Measurements from ENCODE around the gene HNRNPM. TPM values are rescaled to one million over a fixed set of nuclear protein-coding genes. Genes with fewer than 3 reads are reported as not detected.

Gene HNRNPM
- total RNA-seq, 1 donor from 2014 or later = 336 TPM

- intact Hi-C loops (cut with micrococcal nuclease) = no loop called here
- Mint-ChIP-seq H3K4me3 (ENCODE audit: low read depth) (no peak overlapping the region), H3K36me3 (ENCODE audit: low read depth) (peaks cover 78% of the 10 kb centered on the region), H3K9me3 (no peaks in the 10 kb centered on the region), H3K4me1 (ENCODE audit: low read depth) (peaks cover 30% of the 10 kb centered on the region), H3K27me3 (ENCODE audit: low read depth) (no peaks in the 10 kb centered on the region), H3K27ac (no peak overlapping the region)
- DNase-seq (ENCODE audit: low spot score) = no peak
Measured at GRCh38 chr19:8485561-8486371, 41.0 kb downstream of the HNRNPM start.

- no peak overlapping the region for H3K4me3 Mint-ChIP-seq (ENCODE audit: low read depth)
- peak overlapping the region; percentile 90 for H3K27ac Mint-ChIP-seq
- H3K4me1 Mint-ChIP-seq (ENCODE audit: low read depth) = peaks cover 24% of the 10 kb centered on the region
- DNase-seq (ENCODE audit: low spot score) = no peak
- no peaks in the 10 kb centered on the region for H3K9me3 Mint-ChIP-seq
- intact Hi-C loops (cut with micrococcal nuclease) = loop anchor here (1.0 kb wide), 1 partner anchor 31 kb away; no protein-coding TSS in a partner anchor
- peaks cover 71% of the 10 kb centered on the region for H3K36me3 Mint-ChIP-seq (ENCODE audit: low read depth)
- H3K27me3 Mint-ChIP-seq (ENCODE audit: low read depth) = no peaks in the 10 kb centered on the region
Measured at GRCh38 chr19:8486661-8487136, 41.9 kb downstream of the HNRNPM start.

GRCh38 chr19:8487137-8487851, 42.5 kb downstream of the HNRNPM start:
- Mint-ChIP-seq H3K27me3 (ENCODE audit: low read depth) (no peaks in the 10 kb centered on the region), H3K36me3 (ENCODE audit: low read depth) (peaks cover 67% of the 10 kb centered on the region), H3K4me1 (ENCODE audit: low read depth) (peaks cover 24% of the 10 kb centered on the region), H3K4me3 (ENCODE audit: low read depth) (peak overlapping the region; percentile 17), H3K27ac (peak overlapping the region; percentile 90), H3K9me3 (no peaks in the 10 kb centered on the region)
- DNase-seq (ENCODE audit: low spot score) = peak; percentile 40
- intact Hi-C loops (cut with micrococcal nuclease) = loop anchor here (1.0 kb wide), 1 partner anchor 30 kb away; no protein-coding TSS in a partner anchor

- Mint-ChIP-seq H3K4me3 (ENCODE audit: low read depth) (no peak overlapping the region), H3K9me3 (no peaks in the 10 kb centered on the region), H3K27ac (no peak overlapping the region), H3K36me3 (ENCODE audit: low read depth) (peaks cover 57% of the 10 kb centered on the region), H3K4me1 (ENCODE audit: low read depth) (peaks cover 24% of the 10 kb centered on the region), H3K27me3 (ENCODE audit: low read depth) (no peaks in the 10 kb centered on the region)
- intact Hi-C loops (cut with micrococcal nuclease) = no loop called here
- no peak for DNase-seq (ENCODE audit: low spot score)
Measured at GRCh38 chr19:8488365-8488764, 43.6 kb downstream of the HNRNPM start.

- Mint-ChIP-seq H3K27me3 (ENCODE audit: low read depth) (no peaks in the 10 kb centered on the region), H3K27ac (no peak overlapping the region)
Measured at GRCh38 chr19:8489561-8490394, 45.0 kb downstream of the HNRNPM start.

GRCh38 chr19:8490395-8490760, 45.6 kb downstream of the HNRNPM start:
- peaks cover 37% of the 10 kb centered on the region for H3K36me3 Mint-ChIP-seq (ENCODE audit: low read depth)
- H3K4me3 Mint-ChIP-seq (ENCODE audit: low read depth) = no peak overlapping the region
- H3K27me3 Mint-ChIP-seq (ENCODE audit: low read depth) = no peaks in the 10 kb centered on the region
- no peak for DNase-seq (ENCODE audit: low spot score)
- H3K4me1 Mint-ChIP-seq (ENCODE audit: low read depth) = peaks cover 26% of the 10 kb centered on the region
- no peaks in the 10 kb centered on the region for H3K9me3 Mint-ChIP-seq
- intact Hi-C loops (cut with micrococcal nuclease) = no loop called here
- H3K27ac Mint-ChIP-seq = no peak overlapping the region

More at GRCh38 chr19:8489561-8490394, 45.0 kb downstream of the HNRNPM start:
- intact Hi-C loops (cut with micrococcal nuclease) = no loop called here
- H3K4me1 Mint-ChIP-seq (ENCODE audit: low read depth) = peaks cover 24% of the 10 kb centered on the region
- H3K36me3 Mint-ChIP-seq (ENCODE audit: low read depth) = peaks cover 43% of the 10 kb centered on the region
- DNase-seq (ENCODE audit: low spot score) = no peak
- no peak overlapping the region for H3K4me3 Mint-ChIP-seq (ENCODE audit: low read depth)
- H3K9me3 Mint-ChIP-seq = no peaks in the 10 kb centered on the region

GRCh38 chr19:8490873-8491272, 46.1 kb downstream of the HNRNPM start:
- Mint-ChIP-seq H3K27me3 (ENCODE audit: low read depth) (no peaks in the 10 kb centered on the region), H3K9me3 (no peaks in the 10 kb centered on the region), H3K4me1 (ENCODE audit: low read depth) (peaks cover 26% of the 10 kb centered on the region), H3K36me3 (ENCODE audit: low read depth) (peaks cover 34% of the 10 kb centered on the region), H3K4me3 (ENCODE audit: low read depth) (no peak overlapping the region), H3K27ac (peak overlapping the region; percentile 25)
- no peak for DNase-seq (ENCODE audit: low spot score)
- intact Hi-C loops (cut with micrococcal nuclease) = no loop called here

- no peak for DNase-seq (ENCODE audit: low spot score)
- no peaks in the 10 kb centered on the region for H3K9me3 Mint-ChIP-seq
- H3K4me1 Mint-ChIP-seq (ENCODE audit: low read depth) = peaks cover 20% of the 10 kb centered on the region
- H3K27ac Mint-ChIP-seq = no peak overlapping the region
- intact Hi-C loops (cut with micrococcal nuclease) = no loop called here
- peaks cover 29% of the 10 kb centered on the region for H3K36me3 Mint-ChIP-seq (ENCODE audit: low read depth)
- no peak overlapping the region for H3K4me3 Mint-ChIP-seq (ENCODE audit: low read depth)
- no peaks in the 10 kb centered on the region for H3K27me3 Mint-ChIP-seq (ENCODE audit: low read depth)
Measured at GRCh38 chr19:8491574-8491973, 46.8 kb downstream of the HNRNPM start.

- H3K4me3 Mint-ChIP-seq (ENCODE audit: low read depth) = no peak overlapping the region
- no peak for DNase-seq (ENCODE audit: low spot score)
- H3K4me1 Mint-ChIP-seq (ENCODE audit: low read depth) = peaks cover 2% of the 10 kb centered on the region
- H3K36me3 Mint-ChIP-seq (ENCODE audit: low read depth) = peaks cover 6% of the 10 kb centered on the region
- no peaks in the 10 kb centered on the region for H3K27me3 Mint-ChIP-seq (ENCODE audit: low read depth)
- no peak overlapping the region for H3K27ac Mint-ChIP-seq
- H3K9me3 Mint-ChIP-seq = no peaks in the 10 kb centered on the region
- intact Hi-C loops (cut with micrococcal nuclease) = no loop called here
Measured at GRCh38 chr19:8494158-8494557, 49.4 kb downstream of the HNRNPM start.

GRCh38 chr19:8498295-8498694, 53.5 kb downstream of the HNRNPM start:
- H3K36me3 Mint-ChIP-seq (ENCODE audit: low read depth) = no peaks in the 10 kb centered on the region
- peaks cover 6% of the 10 kb centered on the region for H3K4me1 Mint-ChIP-seq (ENCODE audit: low read depth)
- intact Hi-C loops (cut with micrococcal nuclease) = no loop called here

GRCh38 chr19:8499048-8499833, 54.5 kb downstream of the HNRNPM start:
- no peaks in the 10 kb centered on the region for H3K36me3 Mint-ChIP-seq (ENCODE audit: low read depth)
- DNase-seq (ENCODE audit: low spot score) = no peak
- H3K27ac Mint-ChIP-seq = no peak overlapping the region
- no peaks in the 10 kb centered on the region for H3K27me3 Mint-ChIP-seq (ENCODE audit: low read depth)
- H3K4me1 Mint-ChIP-seq (ENCODE audit: low read depth) = peaks cover 7% of the 10 kb centered on the region
- H3K9me3 Mint-ChIP-seq = no peaks in the 10 kb centered on the region
- intact Hi-C loops (cut with micrococcal nuclease) = no loop called here
- no peak overlapping the region for H3K4me3 Mint-ChIP-seq (ENCODE audit: low read depth)

More at GRCh38 chr19:8498295-8498694, 53.5 kb downstream of the HNRNPM start:
- Mint-ChIP-seq H3K27me3 (ENCODE audit: low read depth) (no peaks in the 10 kb centered on the region), H3K4me3 (ENCODE audit: low read depth) (no peak overlapping the region), H3K27ac (no peak overlapping the region), H3K9me3 (no peaks in the 10 kb centered on the region)
- DNase-seq (ENCODE audit: low spot score) = no peak

GRCh38 chr19:8500158-8500557, 55.4 kb downstream of the HNRNPM start:
- H3K4me1 Mint-ChIP-seq (ENCODE audit: low read depth) = peaks cover 5% of the 10 kb centered on the region
- H3K27ac Mint-ChIP-seq = no peak overlapping the region
- no peaks in the 10 kb centered on the region for H3K36me3 Mint-ChIP-seq (ENCODE audit: low read depth)
- H3K4me3 Mint-ChIP-seq (ENCODE audit: low read depth) = no peak overlapping the region
- H3K27me3 Mint-ChIP-seq (ENCODE audit: low read depth) = no peaks in the 10 kb centered on the region
- intact Hi-C loops (cut with micrococcal nuclease) = no loop called here
- H3K9me3 Mint-ChIP-seq = no peaks in the 10 kb centered on the region
- DNase-seq (ENCODE audit: low spot score) = no peak
